ENCODE data around the gene PPCDC.

Gene PPCDC

DNA sequence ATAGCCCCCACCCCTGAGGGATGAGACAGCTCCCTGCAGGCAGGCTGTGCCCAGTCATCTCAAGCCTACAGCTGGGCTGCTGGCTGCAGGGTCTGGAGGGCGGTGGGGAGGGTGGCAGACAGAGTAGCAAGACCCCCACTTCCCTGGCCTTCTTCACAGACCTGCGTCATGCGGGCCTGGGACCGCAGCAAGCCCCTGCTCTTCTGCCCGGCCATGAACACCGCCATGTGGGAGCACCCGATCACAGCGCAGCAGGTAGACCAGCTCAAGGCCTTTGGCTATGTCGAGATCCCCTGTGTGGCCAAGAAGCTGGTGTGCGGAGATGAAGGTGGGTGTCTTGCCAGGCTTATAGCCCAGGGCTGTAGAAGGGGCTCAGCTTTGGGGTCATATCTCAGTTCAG is 25.0 kb downstream of the PPCDC start:
- no peak for DNase-seq

DNA sequence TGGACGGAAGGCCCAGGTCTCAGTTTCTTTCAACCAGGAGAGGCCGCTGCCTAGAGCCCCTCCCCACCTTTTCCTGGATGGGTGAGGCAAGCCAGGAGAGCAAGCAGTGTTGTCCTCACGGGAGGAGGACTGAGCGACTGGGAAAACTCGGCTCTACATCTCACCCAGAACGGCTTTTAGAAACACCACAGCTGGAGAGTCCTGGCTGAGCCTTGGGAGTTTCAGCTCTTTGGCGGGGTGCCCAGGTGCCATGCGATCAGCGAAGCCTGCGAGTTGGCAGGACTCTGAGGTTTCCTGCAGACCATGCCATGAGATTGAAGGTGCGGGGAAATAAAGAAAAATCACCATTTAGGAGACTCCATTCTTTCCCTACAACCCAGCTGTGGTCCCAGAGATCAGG is 26.0 kb downstream of the PPCDC start:
- DNase-seq: no peak

DNA sequence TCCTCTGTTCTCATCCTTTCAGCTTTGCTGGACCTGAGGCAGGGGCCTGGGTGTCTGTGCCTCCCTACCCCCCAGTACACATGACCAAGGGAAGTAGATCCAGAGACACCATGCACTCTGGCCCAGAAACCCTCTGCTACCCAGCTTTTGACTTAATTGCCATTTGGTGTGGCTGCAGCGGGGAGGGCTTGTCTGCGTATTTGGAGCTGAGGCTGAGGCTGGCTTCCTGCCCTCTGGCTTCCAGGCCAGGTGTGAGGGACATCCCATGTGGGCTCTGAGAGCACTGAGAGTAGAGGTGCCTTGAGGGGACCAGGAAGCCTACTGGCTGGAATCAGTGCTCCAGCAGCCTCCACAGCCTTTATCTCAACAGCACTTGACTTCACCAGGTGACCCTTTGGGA is 26.9 kb downstream of the PPCDC start:
- DNase-seq: no peak

DNA sequence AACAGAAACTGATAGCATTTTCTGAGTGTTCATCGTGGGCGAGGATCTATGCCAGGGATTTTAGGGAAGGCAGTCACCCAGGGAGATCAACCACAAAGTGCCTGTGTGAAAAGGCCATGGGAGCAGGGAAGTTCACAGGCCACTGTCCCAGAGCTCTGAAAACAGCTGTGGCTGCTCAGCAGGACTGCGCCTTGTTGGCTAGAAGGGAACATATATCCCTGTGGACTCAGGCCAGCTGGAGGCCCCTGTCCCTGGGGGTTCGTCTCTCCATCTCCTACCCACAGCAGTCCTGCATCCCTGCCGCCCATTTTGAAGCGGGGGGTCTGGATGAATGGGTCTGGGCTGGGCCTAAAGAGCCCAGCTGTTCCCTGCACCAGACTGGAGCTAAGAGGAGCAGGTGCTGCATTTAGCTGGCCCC is 27.8 kb downstream of the PPCDC start:
- DNase-seq: no peak

DNA sequence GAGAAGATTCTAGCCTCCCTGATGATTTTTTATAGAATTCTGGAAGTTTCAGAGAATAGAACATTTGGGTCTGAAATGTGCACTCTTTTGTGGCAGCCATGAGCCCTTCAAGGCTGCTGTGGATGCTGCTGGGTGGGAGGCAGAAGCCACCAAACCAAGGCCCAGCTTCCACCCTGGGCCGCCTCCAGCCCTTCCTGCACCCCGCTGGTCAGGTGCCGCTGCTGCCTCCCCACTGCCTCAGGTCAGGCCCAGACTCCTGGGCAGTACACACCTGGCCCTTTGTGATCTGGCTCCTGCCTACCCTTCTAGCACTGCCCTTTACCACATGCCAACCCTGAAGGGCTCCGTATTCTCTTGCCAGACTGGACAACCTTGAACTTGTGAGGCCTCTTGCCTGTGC is 28.3 kb downstream of the PPCDC start:
- DNase-seq: no peak

DNA sequence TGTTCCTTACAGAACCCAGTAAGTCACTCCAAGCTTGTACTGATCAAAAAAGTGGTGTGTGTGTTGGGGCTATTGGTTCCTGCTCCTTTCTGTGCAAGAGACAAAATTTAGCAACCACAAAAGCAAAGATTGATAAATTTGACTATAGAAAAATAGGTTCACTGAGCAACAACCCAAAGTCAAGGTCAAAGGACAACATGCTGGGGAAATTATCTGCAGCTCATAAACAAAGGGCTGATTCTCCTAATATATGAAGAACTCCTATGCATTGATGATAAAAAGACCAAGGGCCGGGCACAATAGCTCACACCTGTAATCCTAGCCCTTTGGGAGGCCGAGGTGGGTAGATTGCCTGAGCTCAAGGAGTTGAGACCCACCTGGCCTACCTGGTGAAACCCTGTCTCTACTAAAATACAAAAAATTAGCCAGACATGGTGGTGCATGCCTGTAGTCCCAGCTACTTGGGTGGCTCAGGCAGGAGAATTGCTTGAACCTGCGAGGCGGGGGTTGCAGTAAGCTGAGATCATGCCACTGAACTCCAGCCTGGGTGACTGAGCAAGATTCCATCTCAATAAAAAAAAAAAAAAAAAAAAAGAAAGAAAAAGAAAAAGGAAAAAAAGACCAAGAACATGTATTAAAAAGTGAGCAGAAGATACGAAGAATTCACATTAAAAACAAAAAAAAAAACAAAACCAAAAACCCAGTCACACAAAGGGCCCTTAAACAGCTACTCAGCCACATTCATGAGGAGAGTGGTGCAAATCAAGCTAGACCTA is 29.8 kb downstream of the PPCDC start:
- no peak for DNase-seq

DNA sequence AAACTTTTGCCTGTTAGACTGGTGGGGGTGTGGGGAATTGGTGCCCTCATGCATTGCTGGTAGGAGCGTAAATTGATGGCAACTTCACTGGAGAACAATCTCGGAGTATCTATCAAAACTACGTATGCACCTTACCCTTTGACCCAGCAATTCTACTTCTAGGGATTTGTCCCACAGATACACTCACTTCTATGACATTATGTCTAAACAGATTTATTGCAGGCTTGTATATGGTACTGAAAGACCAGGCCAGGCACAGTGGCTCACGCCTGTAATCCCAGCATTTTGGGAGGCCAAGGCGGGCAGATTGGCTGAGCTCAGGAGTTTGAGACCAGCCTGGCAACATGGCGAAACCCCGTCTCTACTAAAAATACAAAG is 30.3 kb downstream of the PPCDC start:
- DNase-seq: no peak

DNA sequence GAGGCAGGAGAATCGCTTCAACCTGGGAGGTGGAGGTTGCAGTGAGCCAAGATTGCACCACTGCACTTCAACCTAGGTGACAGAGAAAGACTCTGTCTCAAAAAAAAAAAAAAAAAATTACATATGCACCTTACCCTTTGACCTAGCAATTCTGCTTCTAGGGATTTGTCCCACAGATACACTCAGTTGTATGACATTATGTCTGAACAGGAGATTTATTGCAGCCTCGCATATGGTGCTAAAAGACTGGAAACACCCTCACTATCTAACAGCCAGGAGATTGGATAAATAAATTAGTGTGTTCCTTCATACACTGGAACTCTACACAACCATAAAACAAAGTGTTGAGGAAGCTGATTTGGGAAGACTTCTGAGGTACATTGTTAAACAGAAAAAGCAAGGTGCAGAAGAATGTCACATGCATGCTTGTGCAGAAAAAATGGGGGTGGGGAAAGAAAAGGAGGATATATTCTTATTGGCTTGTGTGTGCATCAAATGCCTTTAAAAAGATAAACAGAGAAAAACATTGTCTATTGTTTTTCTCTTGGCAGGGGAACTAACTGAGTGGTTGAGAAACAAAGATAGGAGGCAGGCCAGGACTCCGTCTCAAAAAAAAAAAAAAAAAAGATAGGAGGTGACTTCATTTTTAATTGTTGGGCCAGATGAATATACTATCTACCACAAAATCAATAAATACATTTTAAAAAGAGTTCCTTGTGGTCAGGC is 30.9 kb downstream of the PPCDC start:
- no peak for DNase-seq

DNA sequence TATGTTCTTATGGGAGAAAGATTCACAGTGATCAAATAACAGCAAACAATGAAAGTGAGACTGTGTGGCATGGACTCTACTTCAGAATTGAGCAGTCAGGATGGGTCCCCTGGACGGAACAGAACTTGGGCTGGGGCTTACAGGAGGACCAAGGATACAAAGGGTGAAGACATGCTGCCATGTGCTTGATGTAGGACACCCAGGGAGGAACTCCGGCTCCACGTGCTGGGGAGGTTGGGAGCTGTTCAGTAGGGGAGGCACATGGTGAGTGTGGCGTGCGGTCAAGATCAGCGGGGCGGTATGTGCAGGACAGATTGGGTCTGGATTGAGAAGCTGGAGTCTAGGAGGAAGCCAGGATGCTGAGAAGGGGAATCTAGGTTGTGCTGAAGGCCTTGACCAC is 32.6 kb downstream of the PPCDC start:
- no peak for DNase-seq

DNA sequence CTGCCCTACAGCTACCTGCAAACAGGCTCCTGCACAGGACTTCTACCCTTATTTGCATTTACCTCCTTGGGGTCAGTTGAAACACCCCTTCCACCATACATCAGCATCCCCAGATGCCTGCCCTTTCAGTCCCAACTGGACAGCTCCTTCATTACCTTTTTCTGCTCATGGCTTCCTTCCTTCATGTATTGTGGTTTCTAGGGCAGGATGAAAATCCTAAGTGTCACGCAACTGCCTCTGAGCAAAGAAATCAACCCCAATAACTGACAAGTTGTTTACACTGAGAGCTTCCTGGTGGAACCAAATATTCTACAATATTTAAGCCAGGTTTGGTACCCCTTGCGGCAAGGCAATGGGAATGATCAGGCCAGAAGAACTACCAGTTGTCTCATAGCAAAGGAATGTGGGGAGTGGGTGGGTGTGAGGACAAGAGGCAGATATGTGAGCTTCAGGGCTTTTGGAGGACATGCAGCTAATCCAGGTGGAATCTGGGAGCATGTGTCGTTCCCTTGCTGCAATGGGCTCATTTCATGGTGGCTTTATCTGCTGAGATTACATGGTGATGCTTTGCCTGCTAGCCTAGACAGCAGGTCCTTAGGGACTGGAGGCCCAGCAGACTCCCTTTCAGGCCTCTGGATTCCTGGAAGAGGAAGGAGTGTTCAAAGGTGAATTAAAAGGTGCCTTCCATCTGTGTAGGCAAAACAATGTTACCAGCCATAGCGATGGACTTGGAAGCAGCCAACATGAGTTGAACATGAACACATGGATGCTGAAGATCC is 34.9 kb downstream of the PPCDC start:
- DNase-seq: no peak

DNA sequence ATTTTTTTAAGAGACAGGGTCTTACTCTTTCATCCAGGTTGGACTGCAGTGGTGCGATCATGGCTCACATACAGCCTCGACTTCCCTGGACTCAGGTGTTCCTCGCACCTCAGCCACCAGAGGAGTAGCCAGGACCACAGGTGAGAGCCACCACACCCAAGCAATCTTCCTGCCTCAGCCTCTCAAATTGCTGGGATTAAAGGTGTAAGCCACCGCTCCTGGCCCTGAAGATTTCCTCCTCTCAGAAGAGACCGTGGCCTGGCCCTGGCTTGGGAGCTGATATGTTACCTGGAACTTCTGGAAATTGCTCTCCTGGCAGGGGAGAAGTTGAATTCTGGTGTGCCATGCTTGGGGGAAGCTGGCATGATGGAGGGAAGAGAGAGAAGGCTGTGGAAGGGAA is 36.2 kb downstream of the PPCDC start:
- no peak for DNase-seq

DNA sequence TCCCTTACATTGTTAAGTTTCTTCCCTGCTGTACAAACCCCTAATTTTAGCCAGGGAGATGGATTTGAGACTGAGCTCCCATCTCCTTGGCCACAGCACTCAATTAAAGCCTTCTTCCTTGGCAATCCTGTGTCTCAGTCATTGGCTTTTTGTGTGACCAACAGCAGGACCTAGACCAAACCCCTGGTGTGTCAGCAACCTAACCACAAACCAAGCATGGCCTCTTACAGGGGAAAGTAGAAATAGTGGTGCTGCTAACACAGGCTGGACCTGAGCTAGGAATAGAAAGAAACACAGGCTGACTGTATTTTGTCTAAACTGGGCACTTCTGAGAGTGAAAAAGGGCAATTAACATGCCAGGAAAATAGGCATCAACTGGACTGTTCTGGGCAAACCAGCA is 37.9 kb downstream of the PPCDC start:
- DNase-seq: no peak

DNA sequence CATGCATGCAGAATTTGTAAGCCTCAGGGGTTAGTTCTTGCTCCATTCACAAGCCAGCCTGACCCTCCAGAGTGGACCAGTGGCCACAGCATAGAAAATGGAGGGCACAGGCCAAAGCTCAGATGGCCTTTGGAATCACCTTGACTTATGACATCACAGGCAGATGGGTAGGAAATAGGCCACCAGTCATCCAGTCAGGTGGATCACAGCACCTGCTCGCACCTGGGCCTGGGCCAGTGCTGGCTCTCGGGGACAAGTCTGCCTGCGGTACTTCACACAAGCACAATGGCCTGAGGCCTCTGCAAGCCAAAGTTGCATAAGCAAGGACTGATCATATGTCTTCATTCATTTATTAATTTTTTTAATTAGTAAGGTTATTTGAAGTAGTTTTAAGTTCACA is 39.3 kb downstream of the PPCDC start:
- DNase-seq: no peak

DNA sequence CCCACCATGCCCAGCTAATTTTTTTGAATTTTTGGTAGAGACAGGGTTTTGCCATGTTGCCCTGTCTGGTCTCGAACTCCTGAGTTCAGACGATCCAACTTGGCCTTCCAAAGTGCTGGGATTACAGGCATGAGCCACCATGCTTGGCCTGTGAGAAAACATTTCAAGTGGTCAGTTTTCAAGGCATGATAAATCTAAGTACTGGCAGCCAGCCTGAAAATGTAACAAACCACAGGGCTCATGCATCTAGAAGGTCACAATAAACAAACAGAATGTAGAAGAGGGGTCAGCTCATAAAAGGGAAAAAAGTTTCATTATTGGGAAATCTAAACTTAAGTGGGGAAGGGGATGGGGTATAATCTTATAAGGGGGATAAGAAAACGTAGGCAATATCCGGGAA is 39.9 kb downstream of the PPCDC start:
- DNase-seq: no peak

DNA sequence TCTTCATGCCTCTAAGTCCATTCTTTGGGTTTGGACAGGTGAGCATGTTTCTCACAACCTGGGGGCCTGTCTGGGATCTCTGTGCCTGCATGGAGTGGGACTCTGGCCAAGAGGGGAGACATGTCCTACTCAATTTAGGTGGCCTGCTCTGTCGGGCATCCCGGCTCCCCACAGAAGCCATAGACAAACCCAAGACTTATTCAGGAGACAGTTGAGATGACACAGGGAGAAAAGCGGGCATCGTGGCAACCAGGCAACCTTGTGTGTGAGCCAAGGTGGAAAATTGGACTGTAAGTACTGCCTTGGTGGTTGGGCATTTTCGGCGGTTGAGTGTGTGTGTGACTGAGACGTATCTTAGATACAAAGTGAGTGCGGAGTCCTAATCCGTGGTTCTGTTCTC is 40.5 kb downstream of the PPCDC start:
- no peak for DNase-seq

DNA sequence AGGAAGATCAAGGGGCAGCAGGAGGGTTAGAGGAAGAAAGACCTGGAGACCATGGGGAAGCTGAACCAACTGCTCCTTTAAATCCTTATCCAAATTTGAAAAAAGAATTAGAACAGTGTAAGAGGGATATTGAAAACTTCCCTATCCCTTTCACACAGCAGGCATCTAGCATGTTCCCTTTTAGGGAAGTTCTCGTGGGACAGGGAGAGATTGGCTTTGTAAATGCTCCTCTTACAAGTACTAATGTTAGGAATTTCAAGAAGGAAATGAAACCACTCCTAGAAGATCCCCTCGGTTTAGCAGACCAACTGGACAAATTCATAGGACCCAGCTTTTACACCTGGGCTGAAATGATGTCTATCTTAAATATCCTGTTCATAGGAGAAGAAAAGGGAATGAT is 41.5 kb downstream of the PPCDC start:
- DNase-seq: no peak

DNA sequence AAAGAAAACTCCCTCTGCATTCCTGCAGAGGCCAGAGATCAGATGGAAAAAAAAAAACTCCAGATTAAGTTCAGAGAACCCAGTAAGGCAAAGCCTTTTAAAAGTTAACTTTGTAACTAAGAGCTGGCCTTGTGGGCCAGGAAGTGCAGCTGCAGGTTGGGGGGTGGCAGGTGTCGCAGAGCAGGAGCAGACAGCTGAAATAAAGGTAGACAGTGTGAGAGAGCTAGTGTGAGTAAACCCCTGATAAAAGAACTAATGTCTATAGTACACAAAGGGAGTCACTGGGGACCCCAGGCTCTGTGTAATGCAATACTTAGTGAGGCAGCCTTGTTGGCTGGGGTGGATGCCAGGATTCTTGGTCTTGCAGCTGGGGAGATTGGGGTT is 42.1 kb downstream of the PPCDC start:
- no peak for DNase-seq

DNA sequence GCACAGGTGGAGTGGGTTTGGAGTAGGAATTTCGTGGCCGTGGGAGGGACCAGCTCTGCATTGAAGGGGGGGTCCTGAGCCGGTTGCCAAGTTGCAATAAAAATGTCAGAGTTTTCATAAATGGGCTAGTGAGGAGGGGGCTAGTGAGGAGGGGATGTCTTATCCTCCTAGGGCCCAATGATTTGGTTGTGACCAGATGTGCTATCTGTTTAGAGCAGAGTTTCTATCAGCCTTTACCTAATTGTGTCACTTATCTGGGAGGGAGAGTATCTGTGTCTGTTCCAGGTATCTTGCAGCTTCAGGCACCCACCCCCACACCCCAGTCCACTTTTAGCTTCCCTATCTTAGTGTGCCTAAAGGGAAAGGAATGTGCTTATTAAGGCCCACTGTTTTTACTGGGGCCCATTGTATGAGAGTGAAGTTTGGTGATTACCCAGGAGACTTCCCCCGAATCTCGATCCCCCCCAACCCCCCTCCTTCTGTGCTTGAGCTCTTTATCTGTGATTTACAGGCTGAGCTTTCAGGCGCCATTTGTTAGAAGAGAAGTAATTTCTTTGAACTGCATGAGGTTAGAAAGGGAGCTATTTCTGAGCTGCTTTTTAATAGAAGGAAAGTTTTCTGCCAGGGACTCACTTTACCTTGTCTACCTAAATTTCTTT is 42.6 kb downstream of the PPCDC start:
- DNase-seq: no peak

DNA sequence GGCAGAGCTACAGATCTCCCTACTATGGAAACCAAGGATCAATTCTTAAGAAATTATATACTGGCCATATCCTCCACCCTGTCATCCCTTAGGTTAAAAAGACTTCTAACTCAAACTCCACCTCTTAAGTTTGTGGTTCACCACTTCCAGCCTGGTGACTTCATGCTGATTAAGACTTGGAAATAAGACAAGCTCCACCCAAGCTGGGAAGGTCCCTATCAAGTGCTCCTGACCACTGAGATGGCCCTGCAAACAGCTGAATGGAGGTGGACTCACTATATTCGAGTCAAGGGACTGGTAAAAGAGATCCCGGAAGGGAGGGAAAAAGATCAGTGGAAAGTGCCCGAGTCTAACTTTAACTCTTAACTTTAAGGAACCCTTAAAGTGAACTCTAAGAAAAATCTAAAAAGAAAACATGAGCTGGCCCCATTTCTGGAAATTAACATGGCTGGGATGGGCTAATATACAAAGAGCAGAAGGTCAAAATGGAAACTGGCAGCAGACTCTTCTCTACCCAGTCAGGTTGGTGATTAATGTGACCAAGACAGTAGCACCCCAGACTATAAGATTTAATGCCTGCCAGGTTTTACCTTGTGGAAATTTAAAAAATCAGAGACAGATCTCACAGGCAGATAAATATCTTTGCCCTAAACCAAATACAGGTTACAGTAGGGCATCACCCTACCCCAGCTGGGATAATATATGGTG is 43.9 kb downstream of the PPCDC start:
- DNase-seq: no peak

DNA sequence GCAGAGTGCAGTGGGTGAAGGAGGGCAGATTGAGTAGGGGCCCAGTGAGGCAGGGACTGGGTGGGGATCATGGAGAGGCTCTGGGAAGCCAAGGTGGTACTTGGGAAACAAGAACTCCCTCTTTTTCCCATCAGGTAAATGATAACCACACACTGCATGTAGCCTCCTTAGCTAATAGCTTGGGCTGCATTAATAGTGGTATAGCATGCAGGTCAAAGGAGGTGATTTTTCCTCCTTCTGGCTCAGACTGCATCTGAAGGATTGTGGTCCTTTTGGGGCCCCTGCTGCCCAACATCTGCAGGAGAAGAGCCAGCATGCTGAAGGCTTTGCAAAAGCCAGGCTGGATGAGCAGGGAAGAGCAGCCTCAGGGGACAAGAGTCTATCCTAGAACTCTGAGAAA is 45.4 kb downstream of the PPCDC start:
- DNase-seq: no peak

DNA sequence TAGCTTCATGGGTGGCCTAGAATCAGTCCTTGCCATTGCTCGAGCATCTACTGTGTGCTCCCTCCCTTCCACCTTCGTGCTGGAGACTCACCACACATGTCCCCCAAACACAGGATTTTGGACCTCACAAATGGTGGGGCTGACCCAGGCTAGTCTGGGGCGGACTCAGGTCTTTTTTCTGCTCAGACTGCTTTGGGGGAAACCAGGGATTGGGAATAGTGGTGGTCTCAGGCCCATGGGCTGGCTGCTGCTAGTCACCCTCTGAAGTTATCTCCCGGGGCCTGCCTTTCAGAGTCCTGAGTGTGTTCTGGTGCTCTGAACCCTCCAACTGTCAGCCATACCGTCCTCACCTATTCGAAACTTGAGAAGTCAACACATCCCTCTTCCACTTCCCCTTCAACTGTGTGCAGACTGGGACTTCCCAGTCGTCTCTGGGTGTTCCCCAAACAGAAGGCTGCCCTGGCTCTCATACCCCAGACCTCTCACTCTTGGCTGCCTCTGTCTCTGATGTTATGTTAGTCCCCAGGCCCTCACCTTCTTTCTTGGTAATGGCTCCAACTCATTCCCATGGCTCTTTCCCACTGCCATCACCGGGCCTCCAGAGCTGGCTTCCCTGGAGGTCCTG is 46.0 kb downstream of the PPCDC start:
- DNase-seq: no peak

DNA sequence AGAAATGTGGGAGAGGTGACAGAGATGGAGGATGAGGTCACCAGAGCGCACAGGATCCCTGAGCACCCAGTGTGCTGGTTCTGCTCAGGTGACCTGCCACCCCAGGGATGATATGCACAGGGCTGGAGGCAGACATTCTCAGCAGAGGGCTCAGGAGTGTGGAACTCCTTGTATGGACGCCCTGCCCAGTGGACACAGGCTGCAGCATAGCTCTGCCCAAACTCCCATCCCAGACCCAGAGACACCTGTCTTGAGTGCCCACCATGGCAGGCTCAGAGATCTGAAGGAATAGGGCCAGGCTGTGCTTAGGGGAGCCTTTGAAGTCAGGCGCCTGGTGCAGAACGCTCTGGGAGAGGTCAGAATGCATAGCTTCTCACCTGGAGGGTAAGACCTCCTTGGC is 47.3 kb downstream of the PPCDC start:
- no peak for DNase-seq
